ENCODE measurements around the gene GARIN3.

DNA sequence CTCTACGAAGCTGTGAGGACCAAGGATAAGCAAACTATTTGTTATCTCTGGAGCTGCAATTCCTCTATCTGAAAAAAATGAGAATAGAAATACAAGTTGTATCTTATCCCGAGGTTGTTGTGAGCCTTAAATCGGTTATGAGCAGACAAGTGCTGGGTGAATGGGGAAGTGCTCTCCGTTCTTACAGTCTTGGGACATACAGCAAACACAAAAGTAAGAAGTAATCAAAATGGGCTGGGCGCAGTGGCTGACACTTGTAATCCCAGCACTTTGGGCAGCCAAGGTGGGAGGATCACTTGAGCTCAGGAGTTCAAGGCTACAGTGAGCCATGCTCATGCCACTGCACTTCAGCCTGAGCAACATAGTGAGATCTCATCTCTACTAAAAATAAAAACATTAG lies 46.2 kb upstream of the GARIN3 start:
- TF ChIP-seq GLIS3 (CRISPR knock-in tag; IDR thresholded peaks at IDR 0.05) = no peak
- no peak for TF ChIP-seq RARB (CRISPR knock-in tag; IDR thresholded peaks at IDR 0.05)
- TF ChIP-seq BACH2 (CRISPR knock-in tag; IDR thresholded peaks at IDR 0.05; ENCODE audit: borderline replicate concordance) = no peak
- TF ChIP-seq ZFP3 (CRISPR knock-in tag; IDR thresholded peaks at IDR 0.05) = no peak
- TF ChIP-seq, protein P1, sequence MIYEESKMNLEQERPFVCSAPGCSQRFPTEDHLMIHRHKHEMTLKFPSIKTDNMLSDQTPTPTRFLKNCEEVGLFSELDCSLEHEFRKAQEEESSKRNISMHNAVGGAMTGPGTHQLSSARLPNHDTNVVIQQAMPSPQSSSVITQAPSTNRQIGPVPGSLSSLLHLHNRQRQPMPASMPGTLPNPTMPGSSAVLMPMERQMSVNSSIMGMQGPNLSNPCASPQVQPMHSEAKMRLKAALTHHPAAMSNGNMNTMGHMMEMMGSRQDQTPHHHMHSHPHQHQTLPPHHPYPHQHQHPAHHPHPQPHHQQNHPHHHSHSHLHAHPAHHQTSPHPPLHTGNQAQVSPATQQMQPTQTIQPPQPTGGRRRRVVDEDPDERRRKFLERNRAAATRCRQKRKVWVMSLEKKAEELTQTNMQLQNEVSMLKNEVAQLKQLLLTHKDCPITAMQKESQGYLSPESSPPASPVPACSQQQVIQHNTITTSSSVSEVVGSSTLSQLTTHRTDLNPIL (CRISPR knock-in tag; IDR thresholded peaks at IDR 0.05; ENCODE audit: low read depth) = no peak
